ENCODE data around the gene NRG3. TPM values are rescaled to one million over a fixed set of nuclear protein-coding genes. Genes with fewer than 3 reads are reported as not detected.

Gene NRG3
- total and polyA plus RNA-seq, 2 of the 8 experiments (the other 6 are each of a cell fraction or from before 2014, with no cell fraction given): 4.2 to 5.0 TPM

DNA sequence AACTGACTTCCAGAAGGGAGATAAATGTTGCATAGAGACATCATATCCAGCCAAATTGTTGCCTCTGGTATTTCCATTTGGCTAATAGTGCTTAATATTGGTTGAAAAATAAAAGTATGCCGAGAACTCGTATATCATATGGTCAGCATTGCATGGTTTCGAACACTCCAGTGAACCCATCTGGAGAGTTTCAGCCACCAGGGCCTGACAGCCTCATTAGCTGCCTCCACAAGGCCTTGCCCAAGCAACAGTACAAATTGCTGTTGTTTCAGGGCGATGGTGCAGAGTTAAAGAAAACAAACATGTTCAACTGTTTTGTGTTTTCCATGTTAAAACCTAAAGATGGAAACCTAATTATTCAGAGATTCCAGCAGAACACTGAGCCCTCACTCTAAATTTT lies 28.5 kb downstream of the NRG3 start:
- POLR2A ChIA-PET (ENCODE audit: partially characterized antibody): no interaction called here
- H3K9me3 ChIP-seq (ENCODE audit: insufficient read depth in 2 of 2, low read depth in 1 of 2, low read length in 1 of 2): no peaks in the 10 kb centered on the region
- no peak overlapping the region for H2BK120ac ChIP-seq (replicated peaks; ENCODE audit: low read depth, low read length)
- no peak overlapping the region for H3K4ac ChIP-seq (replicated peaks; ENCODE audit: insufficient read length, low read depth, low read length)
- H4K8ac ChIP-seq (ENCODE audit: extremely low read depth, insufficient read depth, low read length): no peak overlapping the region
- H3K27me3 ChIP-seq (replicated peaks in 1 of 4; ENCODE audit: control insufficient read depth in 3 of 4, extremely low read depth in 1 of 4, insufficient read depth in 3 of 4, low read length in 3 of 4): no peaks in the 10 kb centered on the region
- no peak overlapping the region for H2BK15ac ChIP-seq (ENCODE audit: low read length)
- no peak overlapping the region for H3K4me3 ChIP-seq (ENCODE audit: extremely low read depth in 1 of 4, insufficient read depth in 2 of 4, low read depth in 3 of 4, low read length in 4 of 4)
- no peak overlapping the region for H2AK5ac ChIP-seq (ENCODE audit: low read depth, low read length)
- no peak overlapping the region for H3K18ac ChIP-seq (ENCODE audit: extremely low read depth, low read length)
- no peak overlapping the region for H2BK20ac ChIP-seq (ENCODE audit: low read length)
- no peak overlapping the region for H2AFZ ChIP-seq (ENCODE audit: low read length)
- no peak overlapping the region for H2BK12ac ChIP-seq (ENCODE audit: low read depth, low read length)
- no peak overlapping the region for H3K9ac ChIP-seq (replicated peaks in 1 of 4; ENCODE audit: extremely low read depth in 1 of 4, low read depth in 3 of 4, low read length in 3 of 4)
- CTCF ChIA-PET (ENCODE audit: partially characterized antibody): interaction anchor here (1.5 kb wide), 1 partner anchor 11 kb away, joined by 3 read pairs; no protein-coding TSS in a partner anchor
- FAIRE-seq: no peak
- no peak overlapping the region for H3K23ac ChIP-seq (ENCODE audit: insufficient read length)
- no peaks in the 10 kb centered on the region for H3K23me2 ChIP-seq (ENCODE audit: low read depth, low read length)
- no peaks in the 10 kb centered on the region for H4K20me1 ChIP-seq (replicated peaks in 1 of 2; ENCODE audit: control insufficient read depth in 1 of 2, insufficient read depth in 2 of 2, low read length in 2 of 2)
- no peak overlapping the region for H4K5ac ChIP-seq (ENCODE audit: insufficient read length, low read depth, low read length)
- H4K91ac ChIP-seq (replicated peaks; ENCODE audit: insufficient read length, low read length): no peak overlapping the region
- TF ChIP-seq BCL11A (IDR thresholded peaks at IDR 0.05; ENCODE audit: low read depth in 2 of 2, low read length in 2 of 2) (no peak), HDAC2 (IDR thresholded peaks at IDR 0.05; ENCODE audit: borderline replicate concordance in 1 of 2, low read depth in 2 of 2, low read length in 2 of 2) (no peak), FOSL1 (IDR thresholded peaks at IDR 0.05; ENCODE audit: insufficient read depth, low read depth, low read length) (no peak), SIX5 (IDR thresholded peaks at IDR 0.05; ENCODE audit: low read depth, low read length) (no peak), SRF (IDR thresholded peaks at IDR 0.05; ENCODE audit: low read depth, low read length) (no peak), SP1 (IDR thresholded peaks at IDR 0.05; ENCODE audit: low read depth, low read length) (no peak), SUZ12 (IDR thresholded peaks at IDR 0.05; ENCODE audit: low read length) (no peak), USF2 (IDR thresholded peaks at IDR 0.05; ENCODE audit: low read length) (no peak), RBBP5 (IDR thresholded peaks at IDR 0.05; ENCODE audit: borderline replicate concordance, low read depth, low read length) (no peak)
- H3K14ac ChIP-seq (ENCODE audit: insufficient read length): no peak overlapping the region
- H3K36me3 ChIP-seq (ENCODE audit: control insufficient read depth in 2 of 4, insufficient read depth in 4 of 4, low read length in 3 of 4): no peaks in the 10 kb centered on the region
- H3K27ac ChIP-seq (ENCODE audit: low read depth, low read length): no peak overlapping the region
- H3K56ac ChIP-seq (replicated peaks; ENCODE audit: insufficient read length, low read depth, low read length): no peak overlapping the region
- H3K79me2 ChIP-seq (ENCODE audit: control insufficient read depth in 1 of 2, insufficient read depth in 2 of 2, low read length in 2 of 2): no peaks in the 10 kb centered on the region
- 93% methylated on average over 4 of the region's 4 CpGs; no CpG with 5 or more reads in 1 of the 2 experiments for WGBS, 2 experiments (ENCODE audit: extremely low coverage in 1 of 2, insufficient coverage in 1 of 2, insufficient read length in 1 of 2, insufficient replicate concordance in 2 of 2, low coverage in 1 of 2, low lambda C conversion rate in 2 of 2, missing lambda C conversion rate in 1 of 2)
- no peak overlapping the region for H2BK5ac ChIP-seq (ENCODE audit: low read depth, low read length)
- peaks cover 1 to 11% (median 7%) of the 10 kb centered on the region in 4 experiments; a peak in 5 of 7 replicates for H3K4me1 ChIP-seq (replicated peaks in 1 of 4; ENCODE audit: control insufficient read depth in 3 of 4, insufficient read depth in 4 of 4, low read length in 3 of 4)
- H3K79me1 ChIP-seq (ENCODE audit: low read depth, low read length): no peaks in the 10 kb centered on the region; the same call in 1 of the 2 replicates
- no peak for DNase-seq (ENCODE audit: low read depth in 1 of 2, low spot score in 2 of 2)
- no peak overlapping the region for H3K4me2 ChIP-seq (ENCODE audit: insufficient read depth in 1 of 2, low read depth in 2 of 2, low read length in 2 of 2)
